GM12878 (cell line): ENCODE data around the gene TBC1D24. TPM values are rescaled to one million over a fixed set of nuclear protein-coding genes. Genes with fewer than 3 reads are reported as not detected.
"Not testable (repeated sequence)": the region's sequence is repeated elsewhere in the genome, so short reads cannot be mapped to it uniquely, and the experiment has no call there.

ENCODE experiments used
- ATAC-seq: fragments of 200-7000 bp; cut with Tn5 transposase; 3 replicates; pipeline ENCODE4 v1.9.1; 2020; ENCODE audit warnings: mild to moderate bottlenecking, moderate library complexity
- BruUV-seq: library from RNA; stranded (reverse); fragments of 400-500 nt; replicated peaks from 2 replicates; lab custom pipeline; 2021; lab: Mats Ljungman, UMichigan
- CTCF ChIA-PET: fragments of 300-600 bp; sonication (Branson Sonifier 250); formaldehyde crosslinking; extraction: SDS; loops from one replicate; lab custom pipeline; 2021; ENCODE audit warnings: inconsistent platforms; lab: Yijun Ruan, JAX
- POLR2A ChIA-PET: fragments of 350-600 bp; formaldehyde crosslinking; extraction: SDS; loops from one replicate; lab custom pipeline; 2021; ENCODE audit warnings: inconsistent platforms; lab: Charles Lee
- RAD21 ChIA-PET: fragments of 300-600 bp; sonication (Branson Sonifier 250); formaldehyde crosslinking; loops from one replicate; lab custom pipeline; 2023; ENCODE audit warnings: antibody characterized with exemption; ENCODE audit not compliant: unreplicated experiment; lab: Charles Lee
- SMC1A ChIA-PET: fragments of 300-600 bp; sonication (Branson Sonifier 250); formaldehyde crosslinking; loops from one replicate; lab custom pipeline; 2023; ENCODE audit not compliant: unreplicated experiment, uncharacterized antibody; lab: Charles Lee
- DNase-seq: peaks from one replicate; pipeline ENCODE4 v3.0.0-alpha.2; 2011; ENCODE audit warnings: low read depth, low spot score
- FAIRE-seq: peaks from 3 replicates; lab custom pipeline; 2011; peaks lifted over from hg19 to GRCh38; lab: Jason Lieb, UNC
- H2AFZ ChIP-seq: 2 replicates; pipeline ENCODE4 v1.6.0; 2011; ENCODE audit warnings: low read depth, low read length, control low read depth; ENCODE audit not compliant: control insufficient read depth
- H3K27ac ChIP-seq: 2 replicates; pipeline ENCODE4 v1.5.1; 2011; ENCODE audit warnings: control low read depth; ENCODE audit not compliant: control insufficient read depth, insufficient read depth
- H3K27me3 ChIP-seq, 2 experiments: replicated peaks in 1 of 2; 2 replicates each; pipeline versions ENCODE4 v1.6.0 to v1.6.1; 2011; ENCODE audit warnings: low read length in 1 of 2; ENCODE audit not compliant: control insufficient read depth in 2 of 2, insufficient read depth in 2 of 2
- H3K36me3 ChIP-seq, 2 experiments: 2 replicates each; pipeline ENCODE4 v1.5.1; 2011; ENCODE audit warnings: low read length in 1 of 2; ENCODE audit not compliant: control insufficient read depth in 2 of 2, insufficient read depth in 2 of 2
- H3K4me1 ChIP-seq: 2 replicates; pipeline ENCODE4 v1.6.1; 2011; ENCODE audit warnings: mild to moderate bottlenecking, low read length, moderate library complexity, mixed read lengths; ENCODE audit not compliant: control insufficient read depth, insufficient read depth
- H3K4me2 ChIP-seq: 2 replicates; pipeline ENCODE4 v1.6.0; 2011; ENCODE audit warnings: control low read depth; ENCODE audit not compliant: control insufficient read depth, insufficient read depth
- H3K4me3 ChIP-seq: fragments of 200-600 bp; sonication (generic); 2 replicates; pipeline ENCODE4 v1.5.1; 2016
- H3K79me2 ChIP-seq: 2 replicates; pipeline ENCODE4 v1.6.0; 2011; ENCODE audit warnings: low read length; ENCODE audit not compliant: control insufficient read depth, insufficient read depth
- H3K9ac ChIP-seq: 2 replicates; pipeline ENCODE4 v1.8.0; 2011; ENCODE audit warnings: low read length, control low read depth, mixed read lengths; ENCODE audit not compliant: control insufficient read depth, insufficient read depth
- H3K9me3 ChIP-seq: replicated peaks from 3 replicates; pipeline ENCODE4 v1.5.1; 2011; ENCODE audit warnings: mild to moderate bottlenecking, low read length; ENCODE audit not compliant: control insufficient read depth, insufficient read depth
- H4K20me1 ChIP-seq: 2 replicates; pipeline ENCODE4 v1.6.0; 2011; ENCODE audit not compliant: control insufficient read depth, insufficient read depth
- CBX5 ChIP-seq: sonication (generic); IDR thresholded peaks from 2 replicates; pipeline ENCODE4 v1.6.1; 2016; ENCODE audit warnings: low read depth, moderate library complexity, mild to moderate bottlenecking, inconsistent platforms
- CEBPZ ChIP-seq: fragments of 150-350 bp; IDR thresholded peaks from 2 replicates; pipeline ENCODE4 v1.6.1; 2016; ENCODE audit warnings: low read depth, low read length
- NR2C2 ChIP-seq: IDR thresholded peaks from 2 replicates; pipeline ENCODE4 v1.6.1; 2011; ENCODE audit warnings: borderline replicate concordance, low read depth; ENCODE audit not compliant: control insufficient read depth, insufficient read length
- PRDM15 ChIP-seq: fragments of 450-650 bp; formaldehyde crosslinking; IDR thresholded peaks from 2 replicates; pipeline ENCODE4 v1.4.0; 2020; ENCODE audit warnings: mild to moderate bottlenecking, moderate library complexity
- WGBS: methylation state at CpG from one replicate; pipeline ENCODE4 v1.1.6; 2016; ENCODE audit warnings: low lambda C conversion rate; ENCODE audit not compliant: insufficient replicate concordance, insufficient coverage; ENCODE audit errors: missing lambda C conversion rate; 5-methylcytosine and 5-hydroxymethylcytosine counted together
- in situ Hi-C: fragments of 300-500 bp; cut with MboI; formaldehyde crosslinking; loops from 9 replicates; pipeline ENCODE4 v1.14.3; 2018; ENCODE audit warnings: mixed read lengths
- intact Hi-C: fragments of 100-400 bp; cut with micrococcal nuclease; formaldehyde crosslinking; loops from one replicate; pipeline ENCODE4 v1.14.2; 2022; ENCODE audit not compliant: unreplicated experiment
- polyA plus RNA-seq, 11 experiments: library from polyadenylated mRNA; depleted of rRNA in 4 of 11; unstranded in 6 of 11; stranded (reverse) in 5 of 11; fragments of >200 nt; fragmentation: Nextera tagmentation in 4 of 11; fragmentation: Illumina TruSeq in 1 of 11; extraction: Ambion mirVana in 4 of 11; extraction: Trizol in 1 of 11; gene quantifications; 1 replicate in 1 of 11; 2 replicates in 10 of 11; pipeline versions ENCODE4 v1.2.1 to v1.2.3, GENCODE V29; 2011 to 2016; ENCODE audit warnings: inconsistent platforms in 2 of 11, missing spikeins in 2 of 11, low read depth in 1 of 11
- total RNA-seq, 4 experiments: library from RNA; depleted of rRNA in 3 of 4; stranded (reverse); fragments of >200 nt in 3 of 4; fragmentation: Illumina TruSeq in 1 of 4; extraction: Trizol in 1 of 4; gene quantifications; 2 replicates each; pipeline versions ENCODE4 v1.2.1 to v1.2.3, GENCODE V29; 2013 to 2021

The TBC1D24 gene
- total and polyA plus RNA-seq, 10 of the 15 experiments (the other 5 are each of a cell fraction or from before 2014, with no cell fraction given), result 1.1 to 9.6 (median 4.5) TPM

GRCh38 chr16:2435236-2435635, 39.7 kb upstream of the TBC1D24 start:
- SMC1A ChIA-PET, H3K9ac ChIP-seq, H3K27ac ChIP-seq, DNase-seq, ATAC-seq, H3K4me1 ChIP-seq, FAIRE-seq, H3K4me2 ChIP-seq, H3K27me3 ChIP-seq, H3K4me3 ChIP-seq, intact Hi-C loops, H2AFZ ChIP-seq, in situ Hi-C loops, H4K20me1 ChIP-seq, H3K9me3 ChIP-seq, BruUV-seq, RAD21 ChIA-PET: not testable (repeated sequence)
- ChIA-PET CTCF (interaction anchor here (0.9 to 1.0 kb wide), 2 partner anchors 14 to 142 kb away, joined by 4 to 5 read pairs; no protein-coding TSS in a partner anchor), POLR2A (interaction anchor here (0.6 to 0.9 kb wide), 2 partner anchors 66 to 75 kb away, joined by 3 read pairs; no protein-coding TSS in a partner anchor)
- Histone ChIP-seq H3K79me2 (peaks cover 18% of the 10 kb centered on the region), H3K36me3 (peaks cover 38 to 40% of the 10 kb centered on the region in 2 experiments)
- 100% methylated on average over 3 of the region's 4 CpGs for WGBS

- Histone ChIP-seq H3K36me3 (peaks cover 38 to 44% of the 10 kb centered on the region in 2 experiments), H2AFZ (no peak overlapping the region), H3K4me3 (no peak overlapping the region), H4K20me1 (no peaks in the 10 kb centered on the region), H3K27ac (no peak overlapping the region), H3K4me2 (no peak overlapping the region), H3K9ac (no peak overlapping the region), H3K9me3 (no peaks in the 10 kb centered on the region), H3K27me3 (no peaks in the 10 kb centered on the region), H3K4me1 (peaks cover 12% of the 10 kb centered on the region), H3K79me2 (peaks cover 9% of the 10 kb centered on the region)
- ChIA-PET POLR2A (no interaction called here), SMC1A (no interaction called here), CTCF (interaction anchor here (0.6 kb wide), 1 partner anchor 19 kb away, joined by 3 read pairs; no protein-coding TSS in a partner anchor), RAD21 (no interaction called here)
- WGBS, result 89% methylated on average over 9 of the region's 9 CpGs
- no peak for ATAC-seq
- intact Hi-C loops, result no loop called here
- in situ Hi-C loops, result no loop called here
- DNase-seq, result no peak
- no TSS peak for BruUV-seq
- TF ChIP-seq CEBPZ (no peak), CBX5 (no peak), PRDM15 (CRISPR knock-in tag) (no peak), NR2C2 (no peak)
- FAIRE-seq, result no peak
Observed at GRCh38 chr16:2436110-2436509, 38.8 kb upstream of the TBC1D24 start.
